Thymus (tissue), 11 donors: ENCODE results near the gene MEIKIN. TPM values are rescaled to one million over a fixed set of nuclear protein-coding genes. Genes with fewer than 3 reads are reported as not detected.

Source experiments
- DNase-seq, 9 donors: peaks; one replicate each; pipeline ENCODE4 v3.0.0-alpha.2; 2013; ENCODE audit warnings: low spot score in 9 of 9, low read depth in 6 of 9, missing footprints in 1 of 9
- H3K27ac ChIP-seq, 2 donors: one replicate each; pipeline ENCODE4 v1.5.1; 2013; ENCODE audit warnings: control low read depth in 1 of 2, low read depth in 1 of 2, low read length in 1 of 2, mild to moderate bottlenecking in 1 of 2, moderate library complexity in 1 of 2
- H3K27me3 ChIP-seq, 2 donors: one replicate each; pipeline ENCODE4 v1.5.1; 2013; ENCODE audit warnings: low read length in 1 of 2; ENCODE audit not compliant: control insufficient read depth in 2 of 2, insufficient read depth in 1 of 2
- H3K36me3 ChIP-seq, 2 donors: one replicate each; pipeline ENCODE4 v1.5.1; 2013; ENCODE audit warnings: low read length in 1 of 2, mild to moderate bottlenecking in 1 of 2, moderate library complexity in 1 of 2; ENCODE audit not compliant: control insufficient read depth in 2 of 2, insufficient read depth in 2 of 2
- H3K4me1 ChIP-seq, 2 donors: one replicate each; pipeline ENCODE4 v1.5.1; 2013; ENCODE audit warnings: low read length in 2 of 2; ENCODE audit not compliant: control insufficient read depth in 2 of 2, insufficient read depth in 2 of 2
- H3K4me3 ChIP-seq, 2 donors: one replicate each; pipeline ENCODE4 v1.5.1; 2013; ENCODE audit warnings: low read length in 2 of 2, control low read depth in 1 of 2, mild to moderate bottlenecking in 1 of 2
- H3K9me3 ChIP-seq, 2 donors: one replicate each; pipeline ENCODE4 v1.5.1; 2013; ENCODE audit warnings: low read length in 1 of 2, mild to moderate bottlenecking in 1 of 2; ENCODE audit not compliant: control insufficient read depth in 2 of 2, insufficient read depth in 1 of 2
- WGBS: extraction: QIAGEN DNeasy Blood & Tissue Kit; methylation state at CpG from one replicate; pipeline ENCODE4 v1.1.7; 2013; 5-methylcytosine and 5-hydroxymethylcytosine counted together
- polyA plus RNA-seq: library from polyadenylated mRNA; stranded (reverse); fragments of 200-250 nt; gene quantifications from one replicate; pipeline ENCODE4 v1.2.3, GENCODE V29; 2013
- total RNA-seq: library from RNA; stranded (reverse); fragments of 120-200 nt; gene quantifications from one replicate; pipeline ENCODE4 v1.2.4, GENCODE V29; 2013
- donor health status: healthy.

The MEIKIN gene
- total and polyA plus RNA-seq, 2 donors: 0.09 to 0.14 TPM

DNA sequence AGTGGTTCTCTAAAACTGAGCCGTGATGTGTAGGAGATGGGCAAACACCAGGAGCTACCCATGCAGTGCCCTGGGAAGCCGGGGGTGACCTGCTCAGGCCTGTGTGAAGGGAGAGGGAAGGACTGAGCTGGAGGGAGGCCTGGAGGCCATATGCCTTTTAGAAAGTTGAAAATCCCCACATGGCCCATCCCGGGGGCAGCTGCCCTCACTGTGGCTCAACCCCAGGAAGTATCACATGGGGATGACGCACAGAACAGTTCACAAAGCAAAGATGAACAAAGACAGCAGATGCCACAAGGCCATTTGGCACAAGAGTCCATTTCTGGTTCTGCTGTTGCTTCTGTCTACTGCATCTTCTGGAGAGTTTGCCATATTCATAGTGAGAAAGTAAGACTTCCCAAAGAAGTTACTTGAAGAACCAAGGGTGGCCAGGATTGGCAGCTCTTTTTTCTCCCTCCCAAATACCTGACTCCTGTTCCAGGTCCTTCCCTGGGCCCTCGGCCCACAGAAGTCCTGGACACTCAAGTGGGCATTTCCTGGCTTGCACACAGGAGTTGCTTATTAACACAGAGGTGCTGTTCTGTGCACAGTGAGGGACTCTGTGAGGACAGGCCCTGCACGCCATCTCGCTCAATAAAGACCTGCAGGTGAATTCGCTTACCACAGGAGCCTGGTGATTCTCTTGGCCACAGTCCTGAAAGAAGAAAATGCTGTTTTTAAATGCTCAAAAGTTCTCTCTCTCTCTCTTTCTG lies 40.9 kb upstream of the MEIKIN start:
- 96% methylated on average over 8 of the region's 8 CpGs for WGBS
- no peaks in the 10 kb centered on the region for H3K9me3 ChIP-seq
- H3K27me3 ChIP-seq: no peaks in the 10 kb centered on the region
- no peak for DNase-seq
- no peak overlapping the region for H3K27ac ChIP-seq
- H3K4me1 ChIP-seq: no peaks in the 10 kb centered on the region
- H3K36me3 ChIP-seq: no peaks in the 10 kb centered on the region
- H3K4me3 ChIP-seq: no peak overlapping the region

DNA sequence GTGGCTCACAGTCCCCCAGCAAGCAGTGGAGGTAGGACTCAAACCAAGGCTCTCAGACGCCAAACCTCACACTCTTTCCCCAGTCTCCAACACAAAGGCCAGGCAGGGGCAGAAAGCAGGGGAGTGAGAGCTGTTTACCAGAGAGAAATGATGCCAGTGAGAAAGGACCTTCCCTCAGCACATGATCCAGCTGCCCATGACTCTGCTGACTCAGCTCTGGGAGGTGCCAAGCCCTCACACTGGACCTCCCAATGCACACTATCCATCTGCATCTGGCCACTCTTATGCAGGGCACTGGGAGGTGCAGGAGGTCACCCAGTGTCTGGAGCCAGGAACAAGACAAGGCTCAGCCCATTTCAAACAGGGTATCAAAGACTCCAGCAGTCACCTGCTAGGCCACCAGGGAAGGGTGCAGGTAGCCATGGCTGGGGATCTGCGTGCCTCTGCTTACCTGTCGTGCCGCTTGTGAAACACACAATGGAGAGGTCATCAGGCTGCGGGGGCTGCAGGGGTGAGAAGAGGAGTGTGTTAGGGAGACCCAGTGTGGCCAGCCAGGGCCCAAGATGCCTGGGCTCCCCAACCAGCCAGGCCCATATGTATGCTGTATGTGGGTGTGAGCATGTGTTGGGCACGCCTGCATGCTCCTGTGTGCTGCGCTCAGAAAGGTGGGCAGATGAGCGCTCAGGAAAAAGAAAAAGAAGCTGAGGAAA lies 39.6 kb upstream of the MEIKIN start:
- whole genome bisulfite sequencing: 97% methylated on average over 8 of the region's 8 CpGs
- H3K9me3 ChIP-seq: no peaks in the 10 kb centered on the region
- H3K4me1 ChIP-seq: no peaks in the 10 kb centered on the region
- H3K36me3 ChIP-seq: no peaks in the 10 kb centered on the region
- DNase-seq: no peak
- H3K27ac ChIP-seq: no peak overlapping the region
- H3K4me3 ChIP-seq: no peak overlapping the region
- no peaks in the 10 kb centered on the region for H3K27me3 ChIP-seq

DNA sequence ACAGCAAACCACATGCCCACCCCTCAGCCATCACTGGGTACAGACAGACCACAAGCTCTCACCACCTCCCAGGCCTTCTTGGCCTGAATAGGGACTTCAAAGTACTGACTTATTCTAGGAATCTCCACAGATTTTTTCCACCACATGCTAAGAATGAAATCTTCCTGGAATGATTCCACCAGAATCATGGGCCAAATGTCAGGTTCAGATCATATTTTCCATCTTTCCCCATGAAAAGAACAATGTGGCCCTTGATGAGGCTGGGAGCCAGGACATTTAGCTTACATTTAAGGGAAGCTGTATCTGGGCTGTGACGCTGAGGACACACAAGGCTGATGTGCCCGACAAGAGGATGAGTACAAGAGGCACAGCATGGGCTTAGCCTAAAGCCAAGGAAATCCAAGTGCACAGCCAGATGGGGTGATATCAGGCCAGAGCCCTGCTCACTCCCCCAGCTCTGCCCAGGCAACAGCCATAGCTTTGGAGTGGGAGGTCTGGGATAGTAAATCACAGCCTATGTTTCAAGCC lies 37.8 kb upstream of the MEIKIN start:
- Histone ChIP-seq H3K27me3 (no peaks in the 10 kb centered on the region), H3K4me1 (no peaks in the 10 kb centered on the region), H3K36me3 (no peaks in the 10 kb centered on the region), H3K4me3 (no peak overlapping the region), H3K27ac (no peak overlapping the region), H3K9me3 (no peaks in the 10 kb centered on the region)
- no peak for DNase-seq
- 90% methylated on average over 2 of the region's 2 CpGs for WGBS

DNA sequence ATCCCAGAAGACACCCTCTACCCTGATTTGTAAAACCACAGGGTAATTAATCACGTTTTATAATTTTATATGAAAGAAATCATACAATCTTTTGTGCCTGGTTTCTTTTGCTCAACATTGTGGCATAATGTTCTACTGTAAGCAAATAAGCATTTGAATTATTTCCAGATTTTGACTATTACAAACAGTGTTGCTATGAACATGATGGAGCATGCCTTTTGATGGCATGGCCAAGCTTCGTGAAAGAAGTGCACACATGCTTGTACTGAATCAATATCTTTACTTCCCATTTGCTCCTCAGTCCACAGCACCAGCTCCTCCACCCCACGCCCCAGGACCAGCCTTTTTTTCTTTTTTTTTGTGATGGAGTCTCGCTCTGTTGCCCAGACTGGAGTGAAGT lies 36.1 kb upstream of the MEIKIN start:
- Histone ChIP-seq H3K4me3 (no peak overlapping the region), H3K27me3 (no peaks in the 10 kb centered on the region), H3K27ac (no peak overlapping the region), H3K36me3 (no peaks in the 10 kb centered on the region), H3K9me3 (no peaks in the 10 kb centered on the region), H3K4me1 (peaks cover 0 to 3% of the 10 kb centered on the region in 2 donors)
- DNase-seq: no peak
- WGBS: 92% methylated on average over 4 of the region's 4 CpGs

DNA sequence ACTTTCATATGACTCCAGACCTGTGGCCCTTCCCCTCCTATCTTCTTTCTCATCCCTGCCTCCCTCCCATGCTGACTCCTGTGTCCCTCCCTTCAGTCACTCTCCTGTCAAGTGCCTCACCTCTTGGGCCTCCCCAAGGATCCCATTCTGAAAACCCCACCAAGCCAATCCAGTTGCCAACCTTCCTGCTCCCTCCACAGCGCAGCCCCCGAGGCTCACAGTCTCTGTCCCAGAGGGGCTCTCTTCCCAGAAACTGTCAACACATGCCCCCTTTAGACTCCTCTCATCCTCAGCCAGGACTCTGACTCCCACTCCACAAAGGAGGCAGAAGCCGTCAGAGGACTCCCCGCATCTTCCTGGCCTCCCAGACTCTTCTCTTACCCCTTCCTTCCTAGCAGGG lies 35.2 kb upstream of the MEIKIN start:
- DNase-seq: no peak
- Histone ChIP-seq H3K9me3 (no peaks in the 10 kb centered on the region), H3K27ac (no peak overlapping the region), H3K4me3 (no peak overlapping the region), H3K4me1 (peaks cover 3 to 8% of the 10 kb centered on the region in 2 donors), H3K36me3 (no peaks in the 10 kb centered on the region), H3K27me3 (no peaks in the 10 kb centered on the region)
- WGBS: 97% methylated on average over 4 of the region's 4 CpGs

DNA sequence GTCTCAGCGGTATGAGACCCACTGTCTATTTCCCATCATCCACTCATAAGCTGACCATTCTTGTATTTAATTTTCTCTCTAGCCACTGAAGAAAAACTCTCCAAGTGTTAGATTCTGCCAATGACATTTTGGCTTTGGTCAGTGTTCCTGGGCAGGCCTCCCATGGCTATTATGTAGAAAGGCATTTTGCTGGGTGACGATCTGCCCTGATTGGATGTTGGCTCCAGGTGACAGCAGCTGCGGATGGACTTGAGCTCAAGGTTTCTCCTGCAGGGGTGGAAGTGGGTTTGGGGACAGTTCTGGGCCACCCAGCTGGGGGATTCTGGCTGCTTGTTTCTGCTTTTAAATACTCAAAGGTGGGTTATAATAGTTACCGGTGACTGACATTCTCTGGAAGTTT lies 34.4 kb upstream of the MEIKIN start:
- no peaks in the 10 kb centered on the region for H3K36me3 ChIP-seq
- peaks cover 12 to 17% of the 10 kb centered on the region in 2 donors for H3K4me1 ChIP-seq
- no peak overlapping the region for H3K4me3 ChIP-seq
- no peak for DNase-seq
- WGBS: 98% methylated on average over 4 of the region's 4 CpGs
- no peaks in the 10 kb centered on the region for H3K9me3 ChIP-seq
- no peaks in the 10 kb centered on the region for H3K27me3 ChIP-seq
- no peak overlapping the region for H3K27ac ChIP-seq

DNA sequence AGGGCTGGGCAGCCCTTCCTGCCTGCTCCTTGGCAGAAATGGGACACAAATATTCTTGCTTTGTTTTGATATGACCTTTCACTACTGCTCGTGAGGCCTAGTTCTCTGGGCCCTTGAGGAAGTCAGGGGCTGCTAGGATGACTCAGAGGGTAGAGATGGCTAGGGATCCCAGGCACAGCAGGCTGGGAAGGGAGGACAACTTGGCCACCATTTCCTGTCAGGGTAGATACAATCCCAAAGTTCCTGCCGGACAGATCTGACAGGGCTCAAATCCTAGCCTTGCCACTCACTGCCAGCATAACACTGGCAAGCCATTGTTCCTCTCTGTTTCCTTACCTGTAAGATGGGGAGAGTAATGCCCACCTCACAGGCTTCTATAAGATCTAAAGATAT lies 31.7 kb upstream of the MEIKIN start:
- DNase-seq: no peak
- H3K9me3 ChIP-seq: no peaks in the 10 kb centered on the region
- no peak overlapping the region for H3K4me3 ChIP-seq
- WGBS: 98% methylated on average over 2 of the region's 2 CpGs
- H3K36me3 ChIP-seq: no peaks in the 10 kb centered on the region
- H3K27ac ChIP-seq: no peak overlapping the region
- peaks cover 15 to 20% of the 10 kb centered on the region in 2 donors for H3K4me1 ChIP-seq
- no peaks in the 10 kb centered on the region for H3K27me3 ChIP-seq

DNA sequence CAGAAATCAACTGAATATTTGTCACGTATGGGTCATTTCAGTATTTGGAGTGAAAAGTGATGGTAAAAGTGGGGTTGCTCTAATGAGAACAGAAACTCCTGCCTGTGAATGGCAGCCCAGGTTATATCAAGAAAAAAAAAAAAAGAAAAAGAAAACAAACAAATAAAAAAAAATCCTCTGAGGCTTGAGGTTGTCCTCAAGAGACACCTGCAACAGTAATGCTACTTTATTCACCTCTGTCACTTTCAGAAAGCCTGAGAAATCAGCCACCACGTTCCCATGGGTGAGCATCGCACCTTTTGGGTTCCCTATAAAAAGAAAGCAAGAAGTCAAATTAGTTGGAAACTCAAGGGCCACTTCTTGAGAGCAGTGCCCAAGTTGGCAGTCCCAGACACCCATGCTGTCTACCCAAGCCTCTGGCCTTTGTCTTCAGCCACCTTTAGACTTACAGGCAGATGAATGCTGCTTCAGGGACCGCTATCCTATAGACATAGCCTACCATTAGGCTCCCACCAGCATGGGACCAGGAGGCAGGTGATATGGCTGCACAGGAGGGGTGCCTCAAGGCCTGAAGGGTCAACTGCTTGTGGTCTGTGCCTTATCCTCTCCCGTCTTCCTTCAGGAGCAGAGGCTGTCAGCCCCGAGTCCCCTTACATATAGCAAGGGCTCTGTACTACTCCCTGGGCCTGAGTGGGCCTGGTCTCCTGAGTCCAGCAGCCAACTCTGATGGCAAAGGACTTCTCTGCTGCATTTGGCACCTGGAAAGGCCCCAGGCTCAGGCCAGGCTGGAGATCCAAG lies 31.1 kb upstream of the MEIKIN start:
- peaks cover 15 to 20% of the 10 kb centered on the region in 2 donors for H3K4me1 ChIP-seq
- no peak overlapping the region for H3K4me3 ChIP-seq
- no peaks in the 10 kb centered on the region for H3K9me3 ChIP-seq
- no peak for DNase-seq
- WGBS: 95% methylated on average over 6 of the region's 6 CpGs
- H3K36me3 ChIP-seq: no peaks in the 10 kb centered on the region
- no peak overlapping the region for H3K27ac ChIP-seq
- H3K27me3 ChIP-seq: no peaks in the 10 kb centered on the region
